ENCODE results near the gene ELOVL2. TPM values are rescaled to one million over a fixed set of nuclear protein-coding genes. Genes with fewer than 3 reads are reported as not detected.

ELOVL2 gene
- total RNA-seq, 1 experiment from 2014 or later: 0.47 TPM

DNA sequence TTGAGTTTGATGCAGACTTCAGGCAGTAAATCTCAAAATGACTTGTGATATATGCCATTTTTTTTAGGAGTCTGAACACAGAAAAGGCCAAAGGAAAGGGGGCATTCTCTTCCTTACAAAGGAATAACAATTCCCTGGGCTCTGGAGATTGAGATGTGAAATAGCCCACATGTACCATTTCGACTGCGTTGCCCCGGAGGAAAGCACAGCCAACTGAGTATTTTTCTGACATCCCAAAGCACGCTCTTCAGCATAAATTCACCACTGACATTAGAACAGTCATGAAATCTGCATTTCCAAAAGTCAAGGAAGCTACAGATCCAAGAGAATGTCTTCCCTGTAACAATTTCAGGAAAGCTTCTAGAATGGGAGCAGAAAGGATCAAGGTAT, 7.8 kb downstream of the ELOVL2 start:
- CTCF ChIA-PET: no interaction called here

DNA sequence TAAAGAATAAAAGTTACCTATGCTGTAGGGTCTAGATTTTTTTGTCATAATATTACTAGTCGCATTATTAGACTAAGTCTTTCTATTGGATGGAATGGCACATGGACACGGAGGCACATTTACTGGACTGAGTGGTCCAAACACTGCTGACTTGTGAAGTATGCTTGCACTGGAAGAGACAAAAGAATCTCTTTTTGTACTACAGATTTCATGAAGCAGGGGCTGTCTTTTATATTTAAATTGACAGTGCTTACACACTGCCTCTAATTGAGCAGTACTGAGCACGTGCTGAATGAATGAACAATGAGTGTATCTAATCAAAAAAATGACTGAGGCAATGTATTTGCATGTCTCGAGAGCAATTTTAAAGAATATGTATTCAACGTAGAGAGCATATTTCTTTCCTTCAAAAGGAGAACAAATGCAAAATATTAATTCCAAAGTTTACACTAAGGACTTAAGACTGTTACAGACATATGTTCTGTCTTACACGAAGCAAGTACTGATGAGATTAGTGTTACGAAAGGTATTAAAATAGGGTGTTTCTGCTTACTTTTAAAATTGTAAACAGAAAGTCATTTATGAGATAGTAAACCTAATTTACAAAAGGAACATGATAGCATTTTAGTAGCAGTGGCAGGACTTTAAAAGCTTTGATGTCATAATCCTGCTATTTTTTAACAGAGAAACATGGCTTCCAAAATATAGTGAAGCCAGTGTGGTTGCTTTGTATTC, 8.3 kb downstream of the ELOVL2 start:
- Mint-ChIP-seq H3K4me3 (ENCODE audit: low read depth, unreplicated experiment) (no peak overlapping the region), H3K27ac (ENCODE audit: unreplicated experiment) (no peak overlapping the region), H3K9me3 (ENCODE audit: low read depth, unreplicated experiment) (no peaks in the 10 kb centered on the region), H3K4me1 (ENCODE audit: low read depth, unreplicated experiment) (peaks cover 27% of the 10 kb centered on the region), H3K36me3 (ENCODE audit: insufficient read depth, unreplicated experiment) (no peaks in the 10 kb centered on the region), H3K27me3 (ENCODE audit: unreplicated experiment) (no peaks in the 10 kb centered on the region)
- CTCF ChIA-PET: no interaction called here
- BruUV-seq (replicated peaks): no TSS peak
- TF ChIP-seq, protein P1, sequence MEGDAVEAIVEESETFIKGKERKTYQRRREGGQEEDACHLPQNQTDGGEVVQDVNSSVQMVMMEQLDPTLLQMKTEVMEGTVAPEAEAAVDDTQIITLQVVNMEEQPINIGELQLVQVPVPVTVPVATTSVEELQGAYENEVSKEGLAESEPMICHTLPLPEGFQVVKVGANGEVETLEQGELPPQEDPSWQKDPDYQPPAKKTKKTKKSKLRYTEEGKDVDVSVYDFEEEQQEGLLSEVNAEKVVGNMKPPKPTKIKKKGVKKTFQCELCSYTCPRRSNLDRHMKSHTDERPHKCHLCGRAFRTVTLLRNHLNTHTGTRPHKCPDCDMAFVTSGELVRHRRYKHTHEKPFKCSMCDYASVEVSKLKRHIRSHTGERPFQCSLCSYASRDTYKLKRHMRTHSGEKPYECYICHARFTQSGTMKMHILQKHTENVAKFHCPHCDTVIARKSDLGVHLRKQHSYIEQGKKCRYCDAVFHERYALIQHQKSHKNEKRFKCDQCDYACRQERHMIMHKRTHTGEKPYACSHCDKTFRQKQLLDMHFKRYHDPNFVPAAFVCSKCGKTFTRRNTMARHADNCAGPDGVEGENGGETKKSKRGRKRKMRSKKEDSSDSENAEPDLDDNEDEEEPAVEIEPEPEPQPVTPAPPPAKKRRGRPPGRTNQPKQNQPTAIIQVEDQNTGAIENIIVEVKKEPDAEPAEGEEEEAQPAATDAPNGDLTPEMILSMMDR (IDR thresholded peaks at IDR 0.05; ENCODE audit: unreplicated experiment): no peak
- intact Hi-C loops (cut with micrococcal nuclease; ENCODE audit: unreplicated experiment): no loop called here
- no peak for DNase-seq

More for the DNA sequence above, 7.8 kb downstream of the ELOVL2 start:
- TF ChIP-seq, protein P1 (IDR thresholded peaks at IDR 0.05; ENCODE audit: unreplicated experiment): no peak
- no peaks in the 10 kb centered on the region for H3K27me3 Mint-ChIP-seq (ENCODE audit: unreplicated experiment)
- no peak overlapping the region for H3K27ac Mint-ChIP-seq (ENCODE audit: unreplicated experiment)
- DNase-seq: no peak
- H3K4me3 Mint-ChIP-seq (ENCODE audit: low read depth, unreplicated experiment): no peak overlapping the region
- no TSS peak for BruUV-seq (replicated peaks)
- H3K9me3 Mint-ChIP-seq (ENCODE audit: low read depth, unreplicated experiment): no peaks in the 10 kb centered on the region
- intact Hi-C loops (cut with micrococcal nuclease; ENCODE audit: unreplicated experiment): no loop called here
- no peaks in the 10 kb centered on the region for H3K36me3 Mint-ChIP-seq (ENCODE audit: insufficient read depth, unreplicated experiment)
- peaks cover 27% of the 10 kb centered on the region for H3K4me1 Mint-ChIP-seq (ENCODE audit: low read depth, unreplicated experiment)

DNA sequence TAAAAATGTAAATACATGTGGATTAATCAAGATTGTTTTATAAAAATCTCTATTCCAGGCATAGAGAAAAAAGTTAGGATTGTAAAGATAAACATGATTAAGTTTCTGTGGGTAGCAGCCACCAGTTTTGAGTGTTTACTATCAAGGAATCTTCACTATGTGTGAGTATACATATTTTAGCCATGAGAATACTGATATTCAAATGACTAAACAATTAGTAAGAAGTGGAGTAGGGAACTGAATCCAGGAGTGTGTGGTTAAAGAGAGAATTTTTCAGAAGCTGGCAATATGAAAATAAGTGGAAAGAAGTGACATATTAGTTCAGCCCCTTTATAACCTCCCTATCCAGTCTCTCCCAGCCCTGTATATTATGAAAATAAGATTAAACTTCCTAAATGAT, 10.3 kb downstream of the ELOVL2 start:
- BruUV-seq (replicated peaks): no TSS peak
- H3K9me3 Mint-ChIP-seq (ENCODE audit: low read depth, unreplicated experiment): no peaks in the 10 kb centered on the region

DNA sequence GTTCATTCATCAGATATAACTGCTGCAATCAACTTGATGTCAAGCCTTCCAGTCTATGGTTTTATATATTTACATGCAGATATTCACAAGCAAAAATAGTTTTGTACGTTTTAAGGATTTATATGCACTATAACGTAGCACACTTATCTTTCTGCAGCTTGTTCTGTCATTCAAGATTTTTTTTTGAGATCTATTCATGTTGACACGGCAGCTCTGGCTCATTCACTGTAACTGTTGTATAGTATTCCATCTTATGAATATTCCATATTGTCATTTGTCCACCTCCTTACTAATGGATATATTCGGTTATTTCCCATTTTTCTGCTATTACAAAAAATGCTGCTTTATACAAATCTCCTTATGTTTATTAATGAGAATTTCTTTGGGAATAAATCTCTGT, 13.2 kb downstream of the ELOVL2 start:
- H3K27ac Mint-ChIP-seq (ENCODE audit: unreplicated experiment): no peak overlapping the region
- no peaks in the 10 kb centered on the region for H3K36me3 Mint-ChIP-seq (ENCODE audit: insufficient read depth, unreplicated experiment)
- intact Hi-C loops (cut with micrococcal nuclease; ENCODE audit: unreplicated experiment): no loop called here
- BruUV-seq (replicated peaks): no TSS peak
- no peak overlapping the region for H3K4me3 Mint-ChIP-seq (ENCODE audit: low read depth, unreplicated experiment)
- CTCF ChIA-PET: no interaction called here
- no peak for DNase-seq
- TF ChIP-seq, protein P1 (IDR thresholded peaks at IDR 0.05; ENCODE audit: unreplicated experiment): no peak
- H3K9me3 Mint-ChIP-seq (ENCODE audit: low read depth, unreplicated experiment): no peaks in the 10 kb centered on the region
- peaks cover 7% of the 10 kb centered on the region for H3K4me1 Mint-ChIP-seq (ENCODE audit: low read depth, unreplicated experiment)
- H3K27me3 Mint-ChIP-seq (ENCODE audit: unreplicated experiment): no peaks in the 10 kb centered on the region

More for the DNA sequence above, 10.3 kb downstream of the ELOVL2 start:
- no peak for DNase-seq
- Mint-ChIP-seq H3K36me3 (ENCODE audit: insufficient read depth, unreplicated experiment) (no peaks in the 10 kb centered on the region), H3K27ac (ENCODE audit: unreplicated experiment) (no peak overlapping the region), H3K4me3 (ENCODE audit: low read depth, unreplicated experiment) (no peak overlapping the region), H3K27me3 (ENCODE audit: unreplicated experiment) (no peaks in the 10 kb centered on the region), H3K4me1 (ENCODE audit: low read depth, unreplicated experiment) (peaks cover 18% of the 10 kb centered on the region)
- CTCF ChIA-PET: no interaction called here
- TF ChIP-seq, protein P1 (IDR thresholded peaks at IDR 0.05; ENCODE audit: unreplicated experiment): no peak
- intact Hi-C loops (cut with micrococcal nuclease; ENCODE audit: unreplicated experiment): no loop called here
